HG03159 (cell line): ENCODE data around the gene PSMC1.

Source experiments
- ATAC-seq: cut with Tn5 transposase; IDR thresholded peaks from one replicate; pipeline ENCODE4 v1.9.1; 2021; ENCODE audit warnings: mild to moderate bottlenecking, moderate library complexity; ENCODE audit not compliant: unreplicated experiment

Gene PSMC1

DNA sequence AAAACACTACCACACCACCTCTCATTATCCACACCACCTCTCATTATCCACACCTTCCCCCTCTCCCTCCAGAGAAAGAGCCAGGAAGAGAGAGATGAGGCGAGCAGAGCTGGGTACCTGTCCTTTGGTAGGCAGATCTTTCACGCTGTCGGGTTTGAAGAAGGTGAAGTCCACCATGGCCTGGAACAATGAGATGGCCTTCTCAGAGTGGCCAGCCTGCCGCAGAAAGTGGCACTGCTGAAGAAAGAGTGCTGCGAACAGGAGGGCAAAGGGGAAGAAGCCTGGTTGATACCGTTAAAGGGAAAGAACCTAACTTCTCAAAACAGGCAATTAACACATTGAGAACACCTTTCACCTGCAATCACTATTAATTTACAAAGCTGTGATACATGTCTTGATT lies 44.8 kb downstream of the PSMC1 start:
- no peak for ATAC-seq

- ATAC-seq: no peak
Observed at GRCh38 chr14:90301668-90302090, 45.3 kb downstream of the PSMC1 start.

DNA sequence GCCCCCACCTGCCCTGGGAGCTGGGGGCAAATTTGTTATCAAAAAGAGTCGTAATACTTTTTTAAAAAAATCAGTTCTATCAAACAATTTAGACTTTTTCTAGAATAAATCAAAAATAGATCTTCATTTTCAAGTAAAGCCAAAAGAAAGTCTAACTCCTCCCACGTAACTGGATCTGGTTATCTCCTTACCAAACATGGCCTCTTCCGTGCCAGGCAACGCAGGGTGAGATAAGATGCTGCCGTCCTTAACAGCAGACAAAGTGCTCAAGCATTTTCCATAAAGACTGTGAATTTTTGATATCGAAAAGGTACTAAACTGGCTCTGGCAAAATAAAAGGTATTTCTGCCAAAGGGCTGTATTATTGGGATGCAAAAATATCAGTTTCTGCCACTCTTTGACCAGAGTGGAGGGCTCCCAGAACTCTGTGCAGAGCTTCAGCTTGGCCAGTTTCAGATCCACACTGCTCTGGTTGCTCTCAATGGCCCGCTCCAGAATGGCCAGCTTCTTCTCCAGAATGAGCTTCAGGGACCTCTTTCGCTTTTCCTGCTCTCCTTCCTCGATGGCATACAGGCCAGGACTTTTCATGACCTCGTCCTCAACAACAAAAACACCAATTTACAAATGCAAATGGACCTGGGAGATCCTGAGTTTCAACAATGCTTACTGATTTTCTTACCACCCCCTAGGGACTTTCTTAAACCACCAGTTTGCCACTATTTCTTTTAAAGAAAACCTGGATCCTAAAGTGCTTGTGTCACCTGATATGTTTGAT lies 46.4 kb downstream of the PSMC1 start:
- no peak for ATAC-seq

DNA sequence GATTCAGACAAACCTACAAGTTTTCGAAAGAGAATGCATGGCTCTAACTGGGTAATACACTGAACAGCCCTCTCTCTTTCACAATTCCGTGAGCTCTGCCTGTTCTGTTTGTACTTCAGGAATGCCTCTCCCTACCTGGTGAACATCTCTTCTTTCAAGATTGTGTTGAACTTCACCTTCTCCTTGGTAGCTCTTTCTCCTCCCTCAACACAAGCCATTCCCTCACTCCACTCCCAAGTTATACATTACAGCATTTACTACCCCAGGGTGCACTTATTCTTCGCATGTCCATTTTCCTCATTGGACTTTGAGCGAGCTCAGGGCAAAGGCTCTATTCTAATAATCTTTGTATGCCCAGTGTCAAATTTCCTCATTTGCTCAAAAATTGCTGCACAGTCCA lies 47.1 kb downstream of the PSMC1 start:
- ATAC-seq: no peak

DNA sequence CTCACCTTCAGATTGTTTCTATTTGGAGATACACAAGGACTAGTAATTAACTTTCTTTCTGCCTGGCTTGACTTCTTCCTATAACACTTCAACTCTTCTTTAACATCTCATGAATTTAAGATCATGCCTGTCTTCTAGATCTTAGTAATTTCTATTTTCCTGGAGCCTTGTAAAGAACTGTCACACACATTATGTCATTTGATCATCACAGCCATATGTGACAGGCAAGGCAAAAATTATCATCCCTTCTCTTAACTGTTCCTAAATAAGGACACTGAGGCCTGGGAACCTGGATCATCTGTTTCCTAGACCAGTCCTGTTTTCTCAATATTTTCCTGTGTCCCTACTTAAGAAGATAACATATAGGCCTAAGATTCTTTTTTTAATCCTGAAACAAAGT lies 48.1 kb downstream of the PSMC1 start:
- ATAC-seq: no peak

GRCh38 chr14:90305176-90305601 lies 48.8 kb downstream of the PSMC1 start:
- ATAC-seq: no peak

GRCh38 chr14:90308561-90308960 lies 52.2 kb downstream of the PSMC1 start:
- ATAC-seq: no peak

- ATAC-seq: no peak
Observed at GRCh38 chr14:90317286-90317685, 60.9 kb downstream of the PSMC1 start.

DNA sequence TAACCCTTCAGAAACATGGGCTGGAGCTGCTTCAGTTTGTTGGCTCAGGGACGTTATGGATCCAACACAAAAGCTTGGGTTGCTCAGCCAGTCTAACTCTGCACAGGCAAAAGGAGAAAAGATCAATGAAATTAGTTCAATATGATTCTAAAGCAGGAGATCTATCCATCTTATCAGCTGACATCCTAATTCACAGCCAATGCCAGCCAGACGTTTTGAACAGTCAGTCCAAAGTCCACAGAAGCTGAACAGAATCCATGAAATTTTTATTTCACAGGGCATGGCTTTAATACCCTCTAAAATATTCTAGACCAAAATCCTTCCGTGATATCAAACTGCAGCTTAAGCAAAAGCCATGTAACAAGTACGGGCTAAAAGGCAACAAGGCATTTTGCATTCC lies 61.7 kb downstream of the PSMC1 start:
- no peak for ATAC-seq

DNA sequence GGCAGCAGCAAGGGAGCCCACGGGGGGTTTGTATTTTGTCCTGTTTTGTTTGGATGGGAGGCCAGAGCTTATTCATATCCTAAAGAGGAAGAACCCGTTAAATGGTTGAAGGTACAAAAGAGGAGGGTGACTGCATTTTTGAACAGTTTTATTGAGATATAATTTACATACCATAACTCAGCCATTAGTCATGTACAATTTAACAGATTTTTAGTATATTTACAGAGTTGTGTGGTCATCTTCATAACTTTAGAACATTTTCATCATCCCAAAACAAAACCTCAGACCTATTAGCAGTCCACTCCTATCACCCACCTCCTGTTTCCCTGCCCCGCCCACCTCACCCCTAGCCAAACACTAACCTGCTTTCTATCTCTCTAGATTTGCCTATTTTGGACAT lies 62.8 kb downstream of the PSMC1 start:
- ATAC-seq: no peak

GRCh38 chr14:90319634-90320541 lies 63.5 kb downstream of the PSMC1 start:
- no peak for ATAC-seq

- no peak for ATAC-seq
Observed at GRCh38 chr14:90321891-90322290, 65.5 kb downstream of the PSMC1 start.
